SK-N-MC (cell line): ENCODE results near the gene LALBA.

Experiments
- DNase-seq: peaks from one replicate; pipeline ENCODE4 v3.0.0-alpha.2; 2011; ENCODE audit warnings: low read depth, low spot score
- H3K27ac ChIP-seq: fragments of 200-600 bp; sonication (generic); 2 replicates; pipeline ENCODE4 v1.5.1; 2016; ENCODE audit warnings: mixed run types
- H3K36me3 ChIP-seq: fragments of 200-600 bp; sonication (generic); 2 replicates; pipeline ENCODE4 v1.6.1; 2017; ENCODE audit warnings: antibody characterized with exemption, low read length, mixed read lengths; ENCODE audit not compliant: insufficient read depth
- H3K4me3 ChIP-seq: fragments of 200-600 bp; sonication (generic); 2 replicates; pipeline ENCODE4 v1.5.1; 2016
- H3K9ac ChIP-seq: fragments of 200-600 bp; sonication (generic); 2 replicates; pipeline ENCODE4 v1.8.0; 2017; ENCODE audit warnings: mixed run types, mixed read lengths; ENCODE audit not compliant: insufficient read length
- H3K9me3 ChIP-seq: fragments of 200-600 bp; sonication (generic); 2 replicates; pipeline ENCODE4 v1.6.1; 2017; ENCODE audit warnings: low read depth, mild to moderate bottlenecking, antibody characterized with exemption, low read length, moderate library complexity, mixed read lengths
- EZH2 ChIP-seq: fragments of 200-600 bp; sonication (generic); IDR thresholded peaks from one replicate; pipeline ENCODE4 v1.6.1; 2017; ENCODE audit warnings: antibody characterized with exemption
- FOXP2 ChIP-seq: optimal IDR thresholded peaks from 2 replicates; pipeline ENCODE3; 2011; ENCODE audit warnings: mild to moderate bottlenecking, moderate library complexity; ENCODE audit not compliant: insufficient read depth; ENCODE audit errors: extremely low read length, control extremely low read depth
- POLR2AphosphoS5 ChIP-seq: IDR thresholded peaks from 2 replicates; pipeline ENCODE4 v1.6.1; 2012; ENCODE audit warnings: mild to moderate bottlenecking, low read depth, low read length, borderline replicate concordance

Gene LALBA

GRCh38 chr12:48569946-48570345 lies at the start of gene LALBA:
LALBA (minus strand) TSS chr12:48570046; CDS start chr12:48570020, 26 bp downstream.
- Histone ChIP-seq H3K27ac (no peak within 1 kb of the TSS), H3K9ac (no peak within 1 kb of the TSS), H3K4me3 (no peak within 1 kb of the TSS), H3K9me3 (no peaks in the 10 kb centered on the region), H3K36me3 (no peaks in the 10 kb centered on the region)
- DNase-seq: no peak
- no peak for TF ChIP-seq FOXP2
- no peak for TF ChIP-seq POLR2AphosphoS5
- TF ChIP-seq EZH2: no peak

- no peaks in the 10 kb centered on the region for H3K9me3 ChIP-seq
- no peak overlapping the region for H3K9ac ChIP-seq
- H3K4me3 ChIP-seq: no peak overlapping the region
- no peak overlapping the region for H3K27ac ChIP-seq
- TF ChIP-seq POLR2AphosphoS5 (no peak), EZH2 (no peak), FOXP2 (no peak)
- peak; percentile 55 for DNase-seq
- H3K36me3 ChIP-seq: no peaks in the 10 kb centered on the region
These were observed 48.7 kb upstream of the LALBA start for GRCh38 chr12:48618541-48618940.

DNA sequence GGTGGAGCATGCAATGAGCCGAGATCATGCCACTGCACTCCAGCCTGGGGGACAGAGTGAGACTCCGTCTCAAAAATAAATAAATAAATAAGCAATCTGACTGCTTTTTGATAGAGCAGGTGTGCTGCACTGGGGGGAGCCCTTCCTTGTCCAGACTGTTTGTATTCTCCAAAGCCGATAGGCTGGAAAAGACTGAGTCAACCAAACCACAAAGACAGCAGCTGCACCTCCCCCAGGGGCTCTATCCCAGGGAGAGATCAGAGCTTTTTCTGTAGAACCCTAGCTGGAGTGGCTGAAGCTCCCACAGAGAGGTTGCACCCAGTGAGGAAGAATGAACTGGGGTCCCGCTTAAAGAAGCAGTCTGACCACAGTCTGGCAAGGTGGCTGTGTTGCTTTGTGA lies 45.8 kb upstream of the LALBA start:
- Histone ChIP-seq H3K36me3 (no peaks in the 10 kb centered on the region), H3K27ac (no peak overlapping the region), H3K4me3 (no peak overlapping the region), H3K9ac (no peak overlapping the region), H3K9me3 (no peaks in the 10 kb centered on the region; the same call in 1 of the 2 replicates)
- TF ChIP-seq EZH2: no peak
- TF ChIP-seq POLR2AphosphoS5: no peak
- no peak for TF ChIP-seq FOXP2
- DNase-seq: no peak

- no peak overlapping the region for H3K9ac ChIP-seq
- H3K4me3 ChIP-seq: no peak overlapping the region
- H3K9me3 ChIP-seq: no peaks in the 10 kb centered on the region; the same call in 1 of the 2 replicates
- TF ChIP-seq EZH2: no peak
- H3K36me3 ChIP-seq: no peaks in the 10 kb centered on the region
- no peak overlapping the region for H3K27ac ChIP-seq
- DNase-seq: no peak
These were observed 43.5 kb upstream of the LALBA start for GRCh38 chr12:48613321-48613720.

DNA sequence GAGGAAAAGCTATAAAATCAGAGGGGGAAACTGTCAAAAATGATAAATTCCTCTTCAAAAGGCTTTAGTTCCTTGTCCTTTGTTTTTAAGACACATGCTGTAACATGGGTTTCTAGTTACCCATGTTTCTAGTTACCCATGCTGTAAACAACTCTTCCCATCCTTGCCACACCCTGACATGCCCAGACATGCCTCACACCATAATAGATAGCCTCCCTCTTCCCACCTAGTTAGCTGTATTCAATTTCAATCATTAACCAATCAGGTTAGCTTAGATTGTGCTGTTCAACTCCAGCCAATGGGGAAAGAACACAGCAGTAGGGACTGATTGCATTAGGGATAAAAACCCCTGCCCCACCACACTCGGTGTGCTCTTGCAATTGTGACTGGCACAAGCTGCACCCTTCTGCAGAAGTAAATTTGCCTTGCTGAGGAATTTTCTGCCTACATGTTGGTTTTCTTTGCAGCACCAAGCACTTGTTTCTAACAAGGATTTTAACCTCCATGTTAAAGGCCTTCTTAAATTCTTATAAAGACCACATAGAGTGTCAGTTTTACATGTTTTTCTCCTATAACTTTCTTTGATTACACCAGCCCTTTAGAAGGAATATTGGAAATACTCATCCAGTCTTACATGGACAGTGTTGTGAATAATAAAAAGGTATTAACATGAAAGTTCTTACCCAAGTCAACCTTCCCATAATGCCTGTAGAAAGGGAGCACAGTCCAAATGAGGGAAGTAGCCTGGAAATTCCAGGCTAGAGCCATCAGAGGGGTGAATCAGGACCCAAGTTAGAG lies 32.5 kb upstream of the LALBA start:
- Histone ChIP-seq H3K27ac (no peak overlapping the region), H3K4me3 (no peak overlapping the region), H3K36me3 (no peaks in the 10 kb centered on the region), H3K9me3 (no peaks in the 10 kb centered on the region), H3K9ac (no peak overlapping the region)
- TF ChIP-seq POLR2AphosphoS5: no peak
- no peak for TF ChIP-seq FOXP2
- TF ChIP-seq EZH2: no peak
- no peak for DNase-seq

GRCh38 chr12:48601013-48601756 lies 31.3 kb upstream of the LALBA start:
- Histone ChIP-seq H3K36me3 (no peaks in the 10 kb centered on the region), H3K4me3 (no peak overlapping the region), H3K9ac (no peak overlapping the region), H3K27ac (no peak overlapping the region), H3K9me3 (peaks cover 3% of the 10 kb centered on the region; the same call in 1 of the 2 replicates)
- no peak for TF ChIP-seq POLR2AphosphoS5
- TF ChIP-seq EZH2: no peak
- no peak for TF ChIP-seq FOXP2
- DNase-seq: no peak

DNA sequence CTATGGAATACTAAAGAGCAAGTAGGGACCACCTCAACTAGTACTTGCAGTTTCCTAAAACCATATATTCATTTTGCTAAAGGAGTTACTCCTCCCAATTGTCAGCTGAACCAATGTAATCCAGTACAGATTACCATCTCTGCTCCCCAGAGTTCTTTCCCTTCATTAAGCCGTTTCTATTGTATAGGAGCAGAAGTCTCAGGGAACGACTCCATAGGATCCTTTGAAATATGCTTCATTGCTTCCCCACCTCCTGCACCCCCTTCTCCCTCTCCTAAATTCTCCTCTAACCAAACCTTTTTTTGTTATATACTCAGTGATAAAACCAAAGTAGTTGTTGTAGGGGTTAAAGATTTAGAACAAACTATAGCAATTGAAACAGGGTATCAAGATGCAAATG lies 30.7 kb upstream of the LALBA start:
- no peak for DNase-seq
- Histone ChIP-seq H3K9me3 (peaks cover 3% of the 10 kb centered on the region; the same call in 1 of the 2 replicates), H3K4me3 (no peak overlapping the region), H3K9ac (no peak overlapping the region), H3K27ac (no peak overlapping the region), H3K36me3 (no peaks in the 10 kb centered on the region)
- TF ChIP-seq EZH2 (no peak), FOXP2 (no peak), POLR2AphosphoS5 (no peak)

- no peak overlapping the region for H3K27ac ChIP-seq
- H3K9ac ChIP-seq: no peak overlapping the region
- peaks cover 3% of the 10 kb centered on the region; the same call in 1 of the 2 replicates for H3K9me3 ChIP-seq
- H3K36me3 ChIP-seq: no peaks in the 10 kb centered on the region
- no peak for DNase-seq
- TF ChIP-seq POLR2AphosphoS5: no peak
- TF ChIP-seq EZH2: no peak
- TF ChIP-seq FOXP2: no peak
- H3K4me3 ChIP-seq: no peak overlapping the region
These were observed 22.8 kb upstream of the LALBA start for GRCh38 chr12:48592591-48593086.
